GM12878 (cell line): Measurements from ENCODE around the gene MYO1E. TPM values are rescaled to one million over a fixed set of nuclear protein-coding genes. Genes with fewer than 3 reads are reported as not detected.

Source experiments
- BRCA1 ChIP-seq: IDR thresholded peaks from 2 replicates; pipeline ENCODE4 v1.6.1; 2011; ENCODE audit warnings: low read depth, low read length, improper control_type of control experiment
- CREB1 ChIP-seq: IDR thresholded peaks from 2 replicates; pipeline ENCODE4 v1.6.1; 2012; ENCODE audit warnings: low read depth, mild to moderate bottlenecking, inconsistent platforms
- CREM ChIP-seq: IDR thresholded peaks from 2 replicates; pipeline ENCODE4 v1.6.1; 2014; ENCODE audit warnings: antibody characterized with exemption, low read depth
- E2F4 ChIP-seq: IDR thresholded peaks from 2 replicates; pipeline ENCODE4 v1.6.1; 2012; ENCODE audit warnings: low read depth, low read length, improper control_type of control experiment
- EGR1 ChIP-seq, 2 experiments: IDR thresholded peaks; 1 replicate in 1 of 2; 2 replicates in 1 of 2; pipeline ENCODE4 v1.6.1; 2011 to 2012; ENCODE audit warnings: low read depth in 2 of 2, low read length in 2 of 2, borderline replicate concordance in 1 of 2, mild to moderate bottlenecking in 1 of 2, moderate library complexity in 1 of 2
- FOXK2 ChIP-seq: fragments of 450-650 bp; IDR thresholded peaks from 2 replicates; pipeline ENCODE4 v1.6.1; 2017; ENCODE audit warnings: mild to moderate bottlenecking, moderate library complexity
- MLLT1 ChIP-seq: fragments of 450-650 bp; IDR thresholded peaks from 2 replicates; pipeline ENCODE4 v1.6.1; 2016; ENCODE audit warnings: mild to moderate bottlenecking
- MTA3 ChIP-seq: IDR thresholded peaks from 2 replicates; pipeline ENCODE4 v1.6.1; 2012; ENCODE audit warnings: low read length, inconsistent platforms, borderline replicate concordance
- NBN ChIP-seq: fragments of 450-650 bp; IDR thresholded peaks from 2 replicates; pipeline ENCODE4 v1.6.1; 2016
- NR2C2 ChIP-seq: IDR thresholded peaks from 2 replicates; pipeline ENCODE4 v1.6.1; 2011; ENCODE audit warnings: borderline replicate concordance, low read depth; ENCODE audit not compliant: control insufficient read depth, insufficient read length
- NRF1 ChIP-seq: conservative IDR thresholded peaks from 2 replicates; pipeline ENCODE4 v1.6.1; 2011; ENCODE audit warnings: mild to moderate bottlenecking, low read depth, low read length, improper control_type of control experiment
- PKNOX1 ChIP-seq: fragments of 450-650 bp; IDR thresholded peaks from 2 replicates; pipeline ENCODE4 v1.6.1; 2016; ENCODE audit warnings: mild to moderate bottlenecking
- POLR2A ChIP-seq: IDR thresholded peaks from 2 replicates; pipeline ENCODE4 v1.6.1; 2011; ENCODE audit warnings: low read depth, mild to moderate bottlenecking, low read length
- POLR2AphosphoS2 ChIP-seq: IDR thresholded peaks from 2 replicates; pipeline ENCODE4 v1.6.1; 2011; ENCODE audit warnings: low read depth, mild to moderate bottlenecking, low read length, improper control_type of control experiment, moderate library complexity
- RCOR1 ChIP-seq: conservative IDR thresholded peaks from 2 replicates; pipeline ENCODE4 v1.6.1; 2012; ENCODE audit warnings: low read depth, low read length, improper control_type of control experiment
- SIX5 ChIP-seq: IDR thresholded peaks from 2 replicates; pipeline ENCODE4 v1.6.1; 2011; ENCODE audit warnings: mild to moderate bottlenecking, low read depth, low read length, moderate library complexity; ENCODE audit not compliant: severe bottlenecking
- SMARCA5 ChIP-seq: fragments of 450-650 bp; IDR thresholded peaks from 2 replicates; pipeline ENCODE4 v1.6.1; 2017; ENCODE audit warnings: mild to moderate bottlenecking
- STAT3 ChIP-seq: IDR thresholded peaks from 2 replicates; pipeline ENCODE4 v1.6.1; 2011; ENCODE audit warnings: low read depth, low read length, improper control_type of control experiment
- TBL1XR1 ChIP-seq: IDR thresholded peaks from 2 replicates; pipeline ENCODE4 v1.6.1; 2012; ENCODE audit warnings: low read depth, low read length, improper control_type of control experiment
- TCF3 ChIP-seq: IDR thresholded peaks from 2 replicates; pipeline ENCODE4 v1.6.1; 2012; ENCODE audit warnings: low read depth, mild to moderate bottlenecking, low read length, borderline replicate concordance; ENCODE audit not compliant: insufficient read depth
- USF1 ChIP-seq: IDR thresholded peaks from 2 replicates; pipeline ENCODE4 v1.6.1; 2011; ENCODE audit warnings: borderline replicate concordance, low read depth, mild to moderate bottlenecking, moderate library complexity, mixed read lengths, low read length; ENCODE audit not compliant: insufficient read depth; ENCODE audit errors: extremely low read length
- ZBED1 ChIP-seq: IDR thresholded peaks from 2 replicates; pipeline ENCODE4 v1.6.1; 2016; ENCODE audit warnings: borderline replicate concordance
- ZNF592 ChIP-seq: fragments of 450-650 bp; IDR thresholded peaks from 2 replicates; pipeline ENCODE4 v1.6.1; 2017; ENCODE audit warnings: mild to moderate bottlenecking, moderate library complexity
- polyA plus RNA-seq, 11 experiments: library from polyadenylated mRNA; depleted of rRNA in 4 of 11; unstranded in 6 of 11; stranded (reverse) in 5 of 11; fragments of >200 nt; fragmentation: Nextera tagmentation in 4 of 11; fragmentation: Illumina TruSeq in 1 of 11; extraction: Ambion mirVana in 4 of 11; extraction: Trizol in 1 of 11; gene quantifications; 1 replicate in 1 of 11; 2 replicates in 10 of 11; pipeline versions ENCODE4 v1.2.1 to v1.2.3, GENCODE V29; 2011 to 2016; ENCODE audit warnings: inconsistent platforms in 2 of 11, missing spikeins in 2 of 11, low read depth in 1 of 11
- total RNA-seq, 4 experiments: library from RNA; depleted of rRNA in 3 of 4; stranded (reverse); fragments of >200 nt in 3 of 4; fragmentation: Illumina TruSeq in 1 of 4; extraction: Trizol in 1 of 4; gene quantifications; 2 replicates each; pipeline versions ENCODE4 v1.2.1 to v1.2.3, GENCODE V29; 2013 to 2021

Gene MYO1E
- total and polyA plus RNA-seq, 10 of the 15 experiments (the other 5 are each of a cell fraction or from before 2014, with no cell fraction given): 10.3 to 266 (median 64.9) TPM

- 0 out of 2 replicates have a peak, but pooled peaks have one; percentile 76 for TF ChIP-seq ZBED1
- TF ChIP-seq SIX5: peak; percentile 5
- TF ChIP-seq PKNOX1: no peak
- TF ChIP-seq POLR2A: no peak
- TF ChIP-seq NRF1: no peak
- TF ChIP-seq E2F4: no peak
- no peak for TF ChIP-seq STAT3
- peak; percentile 98; the same call in 1 of the 2 replicates for TF ChIP-seq MTA3
- TF ChIP-seq ZNF592: no peak
- TF ChIP-seq POLR2AphosphoS2: no peak
- peak in 1 of 2 experiments; percentile 79; a peak in 2 of 3 replicates for TF ChIP-seq EGR1 (IDR thresholded peaks at IDR 0.05; ENCODE audit: borderline replicate concordance in 1 of 2, low read depth in 2 of 2, low read length in 2 of 2)
- TF ChIP-seq FOXK2: no peak
- TF ChIP-seq TCF3: peak; percentile 42; the same call in 1 of the 2 replicates
- TF ChIP-seq CREB1: peak; percentile 69
- TF ChIP-seq SMARCA5: no peak
- TF ChIP-seq TBL1XR1: peak; percentile 80; the same call in 1 of the 2 replicates
- no peak for TF ChIP-seq USF1
- no peak for TF ChIP-seq RCOR1
- no peak for TF ChIP-seq NR2C2
- peak; percentile 94 for TF ChIP-seq NBN
- peak; percentile 81 for TF ChIP-seq CREM
- peak; percentile 78; the same call in 1 of the 2 replicates for TF ChIP-seq MLLT1
- no peak for TF ChIP-seq BRCA1
Observed at GRCh38 chr15:59299929-59300617, 72.6 kb downstream of the MYO1E start (continued).
